SK-N-DZ (cell line): ENCODE measurements around the gene CES2.
"Not testable (repeated sequence)": the region's sequence is repeated elsewhere in the genome, so short reads cannot be mapped to it uniquely, and the experiment has no call there.

Experiments
- DNase-seq: peaks from one replicate; pipeline ENCODE4 v3.0.0-alpha.2; 2015; ENCODE audit warnings: low spot score

Gene CES2

DNA sequence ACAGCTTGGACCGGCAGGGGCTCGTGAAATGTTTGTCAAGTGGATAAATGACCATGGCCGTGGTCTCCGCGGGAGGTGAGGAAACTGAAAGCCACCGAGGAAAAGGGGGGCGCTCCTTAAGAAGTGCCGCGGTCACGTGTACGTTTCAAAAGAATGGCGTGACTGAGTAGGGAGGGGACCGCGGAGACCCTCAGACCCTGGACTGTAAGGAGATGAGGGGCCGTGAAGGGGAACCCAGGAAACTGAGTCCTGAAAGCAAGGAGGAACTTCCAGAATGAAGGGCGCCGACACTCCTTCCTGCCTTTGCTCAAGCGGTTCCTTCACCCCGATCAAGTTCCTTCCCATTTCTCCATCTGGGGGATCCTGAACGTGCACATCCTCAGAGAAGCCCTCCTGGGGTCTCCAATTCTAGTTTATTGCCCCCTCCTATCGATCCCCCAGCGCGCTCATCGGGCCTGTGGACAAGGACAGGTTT lies 440 bp upstream of the CES2 start:
- DNase-seq: not testable (repeated sequence)

GRCh38 chr16:66936462-66936861 lies 1.1 kb downstream of the CES2 start:
- no peak for DNase-seq

- DNase-seq: no peak
Observed at GRCh38 chr16:66936889-66937554, 1.7 kb downstream of the CES2 start.

DNA sequence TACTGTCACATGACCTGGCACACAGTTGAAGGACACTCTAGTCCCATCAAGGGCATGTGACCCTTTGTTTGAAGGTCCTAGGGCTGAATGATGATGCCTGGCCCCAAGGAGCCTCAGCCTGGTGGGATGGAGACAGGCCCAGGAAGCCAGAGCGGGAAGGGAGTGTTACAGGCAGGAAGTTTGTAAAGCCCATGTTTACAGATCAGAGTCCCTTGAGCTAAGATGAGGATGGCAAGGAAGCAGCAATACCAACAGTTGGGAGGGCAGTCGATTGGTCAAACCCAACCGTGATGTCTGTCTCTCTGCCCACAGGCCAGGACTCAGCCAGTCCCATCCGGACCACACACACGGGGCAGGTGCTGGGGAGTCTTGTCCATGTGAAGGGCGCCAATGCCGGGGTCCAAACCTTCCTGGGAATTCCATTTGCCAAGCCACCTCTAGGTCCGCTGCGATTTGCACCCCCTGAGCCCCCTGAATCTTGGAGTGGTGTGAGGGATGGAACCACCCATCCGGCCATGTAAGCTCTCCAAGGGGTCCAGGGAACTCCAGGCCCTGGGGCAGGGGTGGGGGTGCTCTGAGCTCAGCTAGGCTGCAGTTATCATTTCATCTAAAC lies 2.5 kb downstream of the CES2 start:
- DNase-seq: no peak

- DNase-seq: no peak
Observed at GRCh38 chr16:66939366-66939765, 4.0 kb downstream of the CES2 start.

GRCh38 chr16:66940236-66940635 lies 4.9 kb downstream of the CES2 start:
- DNase-seq: no peak

- DNase-seq: no peak
Observed at GRCh38 chr16:66942981-66943380, 7.7 kb downstream of the CES2 start.

DNA sequence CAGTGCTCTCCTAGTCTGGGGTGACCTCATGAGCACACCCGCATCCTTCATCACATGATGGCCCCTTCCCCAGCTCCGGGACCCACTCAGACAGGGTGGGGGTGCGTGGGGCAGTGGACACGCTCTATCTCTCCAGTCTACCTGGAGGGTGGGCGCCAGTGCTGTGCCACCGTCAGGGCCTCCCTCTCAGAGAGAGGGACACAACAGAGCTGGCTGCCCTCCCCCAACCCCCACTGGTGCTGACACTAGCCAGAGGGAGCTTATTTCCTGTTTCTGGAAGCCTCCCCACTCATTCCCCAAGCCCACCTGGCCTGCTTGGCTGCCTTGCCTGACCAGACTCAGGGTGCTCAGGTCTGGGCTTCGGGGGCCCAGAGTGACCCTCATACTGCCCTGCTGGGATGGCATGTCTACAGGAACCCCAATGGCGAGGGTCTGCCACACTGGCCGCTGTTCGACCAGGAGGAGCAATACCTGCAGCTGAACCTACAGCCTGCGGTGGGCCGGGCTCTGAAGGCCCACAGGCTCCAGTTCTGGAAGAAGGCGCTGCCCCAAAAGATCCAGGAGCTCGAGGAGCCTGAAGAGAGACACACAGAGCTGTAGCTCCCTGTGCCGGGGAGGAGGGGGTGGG lies 8.2 kb downstream of the CES2 start:
- no peak for DNase-seq

GRCh38 chr16:66944054-66944441 lies 8.7 kb downstream of the CES2 start:
- no peak for DNase-seq

DNA sequence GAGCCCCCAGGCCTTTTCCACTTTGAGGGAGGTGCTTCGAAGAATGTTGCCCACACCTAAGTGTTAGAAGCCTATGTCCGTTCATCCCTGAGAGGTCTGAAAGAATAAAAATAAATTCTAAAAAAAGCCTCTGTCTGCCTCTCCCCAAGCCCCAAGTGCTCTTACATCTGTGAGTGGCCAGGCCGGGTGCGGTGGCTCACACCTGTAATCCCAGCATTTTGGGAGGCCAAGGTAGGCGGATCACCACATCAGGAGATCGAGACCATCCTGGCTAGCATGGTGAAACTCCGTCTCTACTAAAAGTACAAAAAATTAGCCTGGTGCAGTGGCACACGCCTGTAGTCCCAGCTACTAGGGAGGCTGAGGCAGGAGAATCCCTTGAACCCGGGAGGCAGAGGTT lies 9.7 kb downstream of the CES2 start:
- not testable (repeated sequence) for DNase-seq

GRCh38 chr16:66945939-66946338 lies 10.6 kb downstream of the CES2 start:
- DNase-seq: no peak

GRCh38 chr16:66946541-66946940 lies 11.2 kb downstream of the CES2 start:
- DNase-seq: no peak

GRCh38 chr16:66946974-66947301 lies 11.6 kb downstream of the CES2 start:
- DNase-seq: no peak

DNA sequence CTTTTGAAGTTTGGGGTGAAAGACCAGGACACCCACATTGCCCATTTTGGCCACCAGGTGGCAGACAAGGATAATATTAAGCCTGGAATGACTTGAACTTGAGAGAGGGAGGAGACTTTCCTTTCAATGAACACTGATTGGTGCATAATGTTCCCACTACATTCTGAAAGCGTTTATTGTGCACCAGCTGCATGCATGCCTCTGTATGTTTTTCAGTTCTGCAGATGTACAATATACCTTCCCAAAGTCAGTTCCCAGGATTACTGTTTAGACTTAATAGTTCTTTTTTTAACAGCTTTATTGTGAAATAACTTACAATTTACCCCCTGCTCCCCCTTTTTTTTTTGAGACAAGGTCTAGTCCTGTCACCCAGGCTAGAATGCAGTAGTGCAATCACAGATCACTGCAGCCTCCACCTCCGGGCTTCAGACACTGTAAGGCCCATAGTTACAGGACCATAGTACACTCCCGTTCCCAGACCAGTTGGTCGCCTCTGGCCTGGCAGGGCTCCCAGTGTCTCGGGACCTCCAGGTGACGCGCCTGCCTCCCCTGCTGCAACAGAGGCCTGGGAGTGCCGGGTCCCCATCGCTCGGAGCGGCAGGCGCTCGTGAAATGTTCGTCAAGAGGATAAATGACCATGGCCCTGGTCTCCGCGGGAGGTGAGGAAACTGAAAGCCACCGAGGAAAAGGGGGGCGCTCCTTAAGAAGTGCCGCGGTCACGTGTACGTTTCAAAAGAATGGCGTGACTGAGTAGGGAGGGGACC lies 12.2 kb downstream of the CES2 start:
- peak; percentile 84 for DNase-seq

GRCh38 chr16:66948134-66948836 lies 13.0 kb downstream of the CES2 start:
- DNase-seq: no peak

- DNase-seq: no peak
Observed at GRCh38 chr16:66948837-66949225, 13.5 kb downstream of the CES2 start.

GRCh38 chr16:66949472-66949871 lies 14.2 kb downstream of the CES2 start:
- no peak for DNase-seq

DNA sequence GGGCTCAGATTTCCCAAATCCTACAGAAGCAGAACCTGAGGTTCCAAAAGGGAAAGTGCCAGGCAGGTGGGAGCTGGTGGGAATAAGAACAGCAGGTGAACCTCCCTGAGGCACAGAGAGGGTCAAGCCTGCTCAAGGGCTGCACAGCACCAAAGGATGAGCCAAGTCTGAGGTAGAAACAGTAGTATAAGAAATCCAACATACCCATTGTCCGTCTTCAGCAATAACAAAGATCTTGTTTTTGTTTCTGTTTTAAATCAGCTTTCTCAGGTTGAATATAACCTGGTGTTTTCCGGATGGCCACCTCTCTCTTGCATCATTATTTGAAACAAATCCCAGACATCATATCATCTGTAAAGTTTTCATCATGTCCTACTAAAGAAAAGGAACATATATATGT lies 15.1 kb downstream of the CES2 start:
- DNase-seq: no peak

- no peak for DNase-seq
Observed at GRCh38 chr16:66950971-66951790, 15.9 kb downstream of the CES2 start.

GRCh38 chr16:66952430-66953110 lies 17.3 kb downstream of the CES2 start:
- DNase-seq: no peak
